Measurements from ENCODE around the gene CCDC78. TPM values are rescaled to one million over a fixed set of nuclear protein-coding genes. Genes with fewer than 3 reads are reported as not detected.
A peak's percentile ranks its signal among the peaks of the same experiment; 100 is the strongest.

CCDC78 gene
- total RNA-seq, 2 donors from 2014 or later: 3.0 to 3.9 TPM

DNA sequence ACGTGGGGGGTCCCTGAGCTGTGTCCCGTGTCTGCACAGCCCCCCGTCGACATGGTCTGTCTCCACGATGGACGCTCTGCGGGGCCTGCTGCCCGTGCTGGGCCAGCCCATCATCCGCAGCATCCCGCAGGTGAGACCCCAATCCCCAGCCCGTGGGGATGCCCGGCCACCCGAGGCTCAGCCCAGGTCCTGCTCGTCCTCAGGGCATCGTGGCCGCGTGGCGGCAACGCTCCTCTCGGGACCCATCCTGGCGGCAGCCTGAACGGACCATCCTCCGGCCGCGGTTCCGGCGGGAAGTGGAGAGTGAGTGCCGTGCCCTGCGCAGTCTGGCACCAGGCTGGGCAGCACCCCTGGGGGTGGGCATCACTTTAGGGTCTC, 39.2 kb upstream of the CCDC78 start:
- Mint-ChIP-seq H3K9me3 (no peaks in the 10 kb centered on the region), H3K27ac (no peak overlapping the region), H3K27me3 (ENCODE audit: low read depth) (no peaks in the 10 kb centered on the region), H3K4me3 (no peak overlapping the region), H3K36me3 (ENCODE audit: insufficient read depth in 2 of 2) (no peaks in the 10 kb centered on the region), H3K4me1 (ENCODE audit: low read depth) (no peaks in the 10 kb centered on the region)
- ATAC-seq (replicated peaks in 1 of 2): no peak
- DNase-seq: no peak

- H3K4me1 Mint-ChIP-seq (ENCODE audit: low read depth): no peaks in the 10 kb centered on the region
- H3K36me3 Mint-ChIP-seq (ENCODE audit: insufficient read depth in 2 of 2): no peaks in the 10 kb centered on the region
- no peaks in the 10 kb centered on the region for H3K9me3 Mint-ChIP-seq
- no peak overlapping the region for H3K4me3 Mint-ChIP-seq
- H3K27me3 Mint-ChIP-seq (ENCODE audit: low read depth): no peaks in the 10 kb centered on the region
- ATAC-seq (replicated peaks in 1 of 2) (no peak), DNase-seq (no peak)
- H3K27ac Mint-ChIP-seq: no peak overlapping the region
Observed at GRCh38 chr16:764848-765487, 38.7 kb upstream of the CCDC78 start.

DNA sequence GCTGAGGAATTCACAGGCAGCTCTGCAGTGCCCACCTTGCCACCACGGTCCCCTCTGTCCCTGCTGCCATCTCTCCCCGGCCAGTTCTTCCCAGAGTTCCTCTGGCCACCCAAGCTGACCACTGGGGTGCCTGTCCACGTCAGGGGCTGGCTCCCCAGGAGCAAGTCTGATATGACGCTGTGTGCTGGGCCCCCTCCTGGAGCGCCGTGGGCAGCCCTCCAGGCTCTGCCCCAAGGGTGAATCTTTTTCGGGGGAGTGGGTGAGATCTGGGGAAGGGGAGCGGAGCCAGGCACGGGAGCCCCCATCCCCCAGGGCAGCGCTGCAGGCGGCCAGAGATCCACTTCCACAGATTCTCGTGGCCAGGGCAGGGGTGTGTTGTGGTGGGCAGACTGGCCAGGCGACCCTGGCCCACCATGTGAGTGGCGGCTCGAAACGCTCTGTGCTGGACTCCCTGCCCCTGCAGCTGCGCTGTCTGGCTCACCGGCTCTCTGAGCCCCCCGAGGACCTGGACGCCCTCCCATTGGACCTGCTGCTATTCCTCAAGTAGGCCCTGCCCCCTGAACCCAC, 38.0 kb upstream of the CCDC78 start:
- Mint-ChIP-seq H3K4me3 (no peak overlapping the region), H3K9me3 (no peaks in the 10 kb centered on the region), H3K36me3 (ENCODE audit: insufficient read depth in 2 of 2) (no peaks in the 10 kb centered on the region), H3K27ac (no peak overlapping the region), H3K4me1 (ENCODE audit: low read depth) (no peaks in the 10 kb centered on the region), H3K27me3 (ENCODE audit: low read depth) (no peaks in the 10 kb centered on the region)
- DNase-seq: no peak
- no peak for ATAC-seq (replicated peaks in 1 of 2)

DNA sequence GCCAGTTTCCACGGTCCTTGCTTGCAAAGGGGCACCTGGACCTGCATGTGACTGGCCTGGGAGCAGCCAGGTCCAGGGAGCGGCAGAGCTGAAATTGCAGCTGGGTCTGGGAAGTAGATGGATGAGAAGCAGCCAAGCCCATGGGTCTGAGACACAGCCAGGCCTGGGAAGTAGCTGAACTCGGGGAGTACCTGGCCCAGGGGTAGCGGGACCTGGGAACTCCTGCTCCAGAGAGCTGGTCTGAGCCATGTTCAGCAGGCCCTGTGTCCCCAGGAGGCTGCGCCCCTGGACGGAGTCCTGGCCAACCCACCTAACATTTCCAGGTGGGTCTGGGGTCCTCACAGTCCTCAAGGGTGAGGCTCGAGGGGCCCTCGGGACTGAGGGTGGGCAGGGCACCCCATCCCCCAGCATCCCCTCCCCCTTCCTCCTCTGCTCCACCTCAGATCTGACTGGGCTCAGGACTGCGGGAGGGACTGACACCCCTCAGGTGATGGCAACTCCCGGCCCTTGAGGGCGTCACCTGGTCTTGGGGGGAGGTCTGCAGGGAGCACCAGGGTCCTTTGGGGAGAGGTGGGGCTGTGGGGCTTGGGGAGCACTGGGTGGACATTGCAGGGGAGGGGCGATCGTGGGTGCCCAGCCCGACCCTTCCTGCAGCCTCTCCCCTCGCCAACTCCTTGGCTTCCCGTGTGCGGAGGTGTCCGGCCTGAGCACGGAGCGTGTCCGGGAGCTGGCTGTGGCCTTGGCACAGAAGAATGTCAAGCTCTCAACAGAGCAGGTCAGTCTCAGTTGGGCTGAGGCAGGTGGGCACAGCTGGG, 37.3 kb upstream of the CCDC78 start:
- DNase-seq (no peak), ATAC-seq (replicated peaks in 1 of 2) (no peak)
- Mint-ChIP-seq H3K36me3 (ENCODE audit: insufficient read depth in 2 of 2) (no peaks in the 10 kb centered on the region), H3K9me3 (no peaks in the 10 kb centered on the region), H3K4me3 (no peak overlapping the region), H3K27ac (no peak overlapping the region), H3K4me1 (ENCODE audit: low read depth) (no peaks in the 10 kb centered on the region), H3K27me3 (ENCODE audit: low read depth) (no peaks in the 10 kb centered on the region)

DNA sequence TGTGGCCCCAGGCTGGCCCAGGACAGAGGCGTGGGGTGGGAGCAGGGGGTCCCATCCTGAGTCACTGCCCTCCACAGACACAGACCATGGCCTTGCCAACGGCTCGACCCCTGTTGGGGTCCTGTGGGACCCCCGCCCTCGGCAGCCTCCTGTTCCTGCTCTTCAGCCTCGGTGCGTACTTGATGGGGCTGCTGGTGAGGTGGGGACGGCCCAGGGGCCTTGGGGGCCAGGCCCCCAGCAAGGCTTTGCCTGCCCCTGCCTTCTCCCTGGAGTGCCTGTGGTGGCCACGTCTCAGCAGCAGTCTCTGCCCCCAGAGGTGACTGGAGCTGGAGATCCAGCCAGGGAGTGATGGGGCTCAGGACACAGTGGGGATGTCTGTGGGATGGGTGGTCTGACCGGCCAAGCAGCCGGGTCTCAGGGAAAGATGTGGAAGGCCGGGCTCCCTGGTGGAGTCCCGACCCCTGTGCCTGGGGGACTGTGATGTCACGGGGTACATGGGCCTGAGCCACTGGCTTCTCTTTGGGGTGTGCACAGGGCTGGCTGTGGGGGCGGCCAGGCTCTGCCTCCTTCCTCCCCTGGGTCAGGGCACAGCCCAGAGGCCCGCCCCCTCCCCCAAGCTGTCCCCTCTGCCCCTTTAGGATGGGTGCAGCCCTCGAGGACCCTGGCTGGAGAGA, 36.5 kb upstream of the CCDC78 start:
- Mint-ChIP-seq H3K27ac (no peak overlapping the region), H3K36me3 (ENCODE audit: insufficient read depth in 2 of 2) (no peaks in the 10 kb centered on the region), H3K9me3 (no peaks in the 10 kb centered on the region), H3K4me1 (ENCODE audit: low read depth) (no peaks in the 10 kb centered on the region), H3K27me3 (ENCODE audit: low read depth) (no peaks in the 10 kb centered on the region), H3K4me3 (no peak overlapping the region)
- DNase-seq (no peak), ATAC-seq (replicated peaks in 1 of 2) (no peak)

GRCh38 chr16:761625-762513, 35.6 kb upstream of the CCDC78 start:
- no peaks in the 10 kb centered on the region for H3K9me3 Mint-ChIP-seq
- no peaks in the 10 kb centered on the region for H3K4me1 Mint-ChIP-seq (ENCODE audit: low read depth)
- H3K4me3 Mint-ChIP-seq: no peak overlapping the region
- no peak overlapping the region for H3K27ac Mint-ChIP-seq
- DNase-seq: no peak
- no peaks in the 10 kb centered on the region for H3K27me3 Mint-ChIP-seq (ENCODE audit: low read depth)
- H3K36me3 Mint-ChIP-seq (ENCODE audit: insufficient read depth in 2 of 2): no peaks in the 10 kb centered on the region
- ATAC-seq (replicated peaks in 1 of 2): no peak

GRCh38 chr16:760545-761343, 34.5 kb upstream of the CCDC78 start, which contains the start of gene MSLN:
Gene MSLN, plus strand, starts transcription at chr16:760734. Its CDS starts 1,947 bp downstream, at chr16:762681.
- Mint-ChIP-seq H3K9me3 (no peaks in the 10 kb centered on the region), H3K4me1 (ENCODE audit: low read depth) (no peaks in the 10 kb centered on the region), H3K27me3 (ENCODE audit: low read depth) (no peaks in the 10 kb centered on the region), H3K27ac (no peak within 1 kb of the TSS), H3K4me3 (no peak within 1 kb of the TSS), H3K36me3 (ENCODE audit: insufficient read depth in 2 of 2) (no peaks in the 10 kb centered on the region)
- no peak for ATAC-seq (replicated peaks in 1 of 2)
- DNase-seq: no peak

DNA sequence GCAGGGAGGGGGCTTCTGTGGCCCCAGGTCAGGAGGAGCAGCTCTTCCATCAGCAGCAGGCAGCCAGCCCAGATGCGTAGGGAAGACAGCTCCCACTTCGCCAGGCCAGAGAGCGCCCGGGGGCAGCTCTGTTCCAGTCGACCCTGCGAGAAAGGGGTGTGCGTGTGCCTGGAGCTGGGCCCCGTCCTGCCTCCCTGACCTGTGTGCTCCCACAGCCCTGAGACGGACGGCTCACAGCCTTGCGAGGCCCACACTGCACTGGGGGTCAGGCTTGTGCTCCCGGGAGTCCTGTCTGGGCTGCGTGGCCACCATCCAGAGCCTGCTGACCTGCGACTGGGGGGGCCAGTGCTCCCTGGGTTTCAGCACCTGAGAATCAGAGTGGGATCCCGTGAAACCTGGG, 33.8 kb upstream of the CCDC78 start:
- no peak for DNase-seq

DNA sequence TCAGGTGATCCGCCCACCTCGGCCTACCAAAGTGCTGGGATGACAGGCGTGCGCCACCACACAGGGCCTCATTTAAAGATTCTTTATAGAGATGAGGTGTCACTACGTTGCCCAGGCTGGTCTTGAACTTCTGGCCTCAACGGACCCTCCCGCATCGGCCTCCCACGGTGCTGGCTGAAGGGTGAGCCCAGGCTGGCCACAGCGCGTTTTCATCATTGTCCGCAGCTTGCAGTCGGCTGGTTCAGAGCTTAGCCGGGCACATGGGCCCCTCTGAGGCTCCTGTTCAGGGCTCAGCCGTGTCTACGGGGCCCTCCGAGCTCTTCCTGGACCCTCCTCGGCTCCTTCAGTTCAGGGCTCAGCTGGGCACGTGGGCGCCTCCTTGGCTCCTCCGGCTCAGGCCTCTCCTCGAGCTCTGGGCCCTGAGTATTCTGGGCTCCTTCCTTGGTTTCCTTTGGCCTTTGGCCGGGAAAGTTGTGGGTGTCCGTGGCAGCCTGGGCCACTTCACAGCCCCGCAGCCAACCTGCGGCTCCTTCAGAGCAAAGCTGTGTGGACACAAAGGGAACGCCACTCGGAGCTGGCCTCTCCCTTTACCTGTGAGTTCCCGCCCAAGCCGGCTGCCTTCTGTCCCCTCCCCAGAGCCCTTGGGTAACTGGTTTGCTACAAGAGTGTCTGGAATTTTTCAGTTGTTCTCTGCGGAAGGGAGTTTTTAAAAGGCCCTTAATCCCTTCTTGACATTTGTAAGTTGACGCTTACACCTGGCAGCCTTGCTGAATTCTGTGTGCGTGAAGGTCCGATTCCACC, 33.1 kb upstream of the CCDC78 start:
- Mint-ChIP-seq H3K4me3 (no peak overlapping the region), H3K9me3 (no peaks in the 10 kb centered on the region), H3K4me1 (ENCODE audit: low read depth) (no peaks in the 10 kb centered on the region), H3K27me3 (ENCODE audit: low read depth) (no peaks in the 10 kb centered on the region), H3K27ac (no peak overlapping the region), H3K36me3 (ENCODE audit: insufficient read depth in 2 of 2) (no peaks in the 10 kb centered on the region)
- DNase-seq (no peak), ATAC-seq (replicated peaks in 1 of 2) (no peak)

More for the DNA sequence above, 33.8 kb upstream of the CCDC78 start:
- no peak overlapping the region for H3K4me3 Mint-ChIP-seq
- ATAC-seq (replicated peaks in 1 of 2): no peak
- no peak overlapping the region for H3K27ac Mint-ChIP-seq
- no peaks in the 10 kb centered on the region for H3K27me3 Mint-ChIP-seq (ENCODE audit: low read depth)
- no peaks in the 10 kb centered on the region for H3K36me3 Mint-ChIP-seq (ENCODE audit: insufficient read depth in 2 of 2)
- no peaks in the 10 kb centered on the region for H3K4me1 Mint-ChIP-seq (ENCODE audit: low read depth)
- H3K9me3 Mint-ChIP-seq: no peaks in the 10 kb centered on the region

GRCh38 chr16:756428-756827, 30.2 kb upstream of the CCDC78 start:
- Mint-ChIP-seq H3K27ac (no peak overlapping the region), H3K4me3 (no peak overlapping the region), H3K36me3 (ENCODE audit: insufficient read depth in 2 of 2) (no peaks in the 10 kb centered on the region), H3K9me3 (no peaks in the 10 kb centered on the region), H3K27me3 (ENCODE audit: low read depth) (no peaks in the 10 kb centered on the region), H3K4me1 (ENCODE audit: low read depth) (no peaks in the 10 kb centered on the region)
- DNase-seq (no peak), ATAC-seq (replicated peaks in 1 of 2) (peak; percentile 22 to 66)

- Mint-ChIP-seq H3K4me3 (no peak overlapping the region), H3K4me1 (ENCODE audit: low read depth) (no peaks in the 10 kb centered on the region), H3K36me3 (ENCODE audit: insufficient read depth in 2 of 2) (no peaks in the 10 kb centered on the region), H3K27ac (no peak overlapping the region), H3K9me3 (no peaks in the 10 kb centered on the region), H3K27me3 (ENCODE audit: low read depth) (no peaks in the 10 kb centered on the region)
- ATAC-seq (replicated peaks in 1 of 2) (no peak), DNase-seq (no peak)
Observed at GRCh38 chr16:754656-755055, 28.4 kb upstream of the CCDC78 start.
